K562 (cell line): ENCODE data around the gene HCAR3. TPM values are rescaled to one million over a fixed set of nuclear protein-coding genes. Genes with fewer than 3 reads are reported as not detected.

Source experiments
- HNRNPH1 ChIP-seq: fragments of 200-400 bp; formaldehyde crosslinking; optimal IDR thresholded peaks from 2 replicates; pipeline ENCODE3; 2017; ENCODE audit warnings: low read depth, mild to moderate bottlenecking, low read length, moderate library complexity
- polyA plus RNA-seq, 8 experiments: library from polyadenylated mRNA; depleted of rRNA in 4 of 8; stranded (reverse) in 5 of 8; unstranded in 3 of 8; fragments of >200 nt; fragmentation: Nextera tagmentation in 2 of 8; fragmentation: Illumina TruSeq in 1 of 8; extraction: Ambion mirVana in 2 of 8; extraction: Trizol in 1 of 8; gene quantifications; 2 replicates each; pipeline versions ENCODE4 v1.2.1 to v1.2.3, GENCODE V29; 2011 to 2014; ENCODE audit warnings: inconsistent platforms in 1 of 8, missing spikeins in 1 of 8
- total RNA-seq, 7 experiments: library from RNA; depleted of rRNA in 6 of 7; stranded (reverse); fragments of >200 nt in 6 of 7; fragmentation: Illumina TruSeq in 2 of 7; extraction: Trizol in 2 of 7; gene quantifications; 2 replicates each; pipeline versions ENCODE4 v1.2.1 to v1.2.3, GENCODE V29; 2011 to 2021; ENCODE audit warnings: low replicate concordance in 1 of 7
- TF ChIP-seq, protein P1 (sequence below): fragments of 250-450 bp; sonication (Bioruptor Pico); IDR thresholded peaks from 2 replicates; pipeline ENCODE4 v1.5.0; 2021; ENCODE audit warnings: mild to moderate bottlenecking, moderate library complexity
- TF ChIP-seq, protein P2 (sequence below): fragments of 150-350 bp; IDR thresholded peaks from 2 replicates; pipeline ENCODE4 v1.6.1; 2014; ENCODE audit warnings: low read depth, mild to moderate bottlenecking, low read length, borderline replicate concordance
- TF ChIP-seq, protein P3 (sequence below): fragments of 450-650 bp; IDR thresholded peaks from 2 replicates; pipeline ENCODE4 v1.6.1; 2018; ENCODE audit not compliant: partially characterized antibody

Gene HCAR3
- total and polyA plus RNA-seq, 9 of the 15 experiments (the other 6 are each of a cell fraction or from before 2014, with no cell fraction given) = not detected

DNA sequence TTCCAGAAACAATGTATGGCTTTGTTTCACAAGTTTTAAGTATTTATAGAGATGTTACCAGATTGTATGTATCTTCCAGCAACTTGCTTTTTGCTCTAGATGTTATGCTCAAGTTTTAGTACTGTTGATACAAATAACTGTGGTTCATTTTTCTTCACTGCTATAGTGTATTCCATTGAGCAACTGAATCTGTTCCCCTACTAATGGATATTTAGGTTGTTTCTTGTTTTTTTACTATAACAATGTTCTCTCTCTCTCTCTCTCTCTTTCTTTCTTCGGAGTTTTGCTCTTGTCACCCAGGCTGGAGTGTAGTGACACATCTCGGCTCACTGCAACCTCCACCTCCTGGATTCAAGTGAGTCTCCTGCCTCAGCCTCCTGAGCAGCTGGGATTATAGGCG is 30.1 kb downstream of the HCAR3 start (continued):
- TF ChIP-seq, protein P1, sequence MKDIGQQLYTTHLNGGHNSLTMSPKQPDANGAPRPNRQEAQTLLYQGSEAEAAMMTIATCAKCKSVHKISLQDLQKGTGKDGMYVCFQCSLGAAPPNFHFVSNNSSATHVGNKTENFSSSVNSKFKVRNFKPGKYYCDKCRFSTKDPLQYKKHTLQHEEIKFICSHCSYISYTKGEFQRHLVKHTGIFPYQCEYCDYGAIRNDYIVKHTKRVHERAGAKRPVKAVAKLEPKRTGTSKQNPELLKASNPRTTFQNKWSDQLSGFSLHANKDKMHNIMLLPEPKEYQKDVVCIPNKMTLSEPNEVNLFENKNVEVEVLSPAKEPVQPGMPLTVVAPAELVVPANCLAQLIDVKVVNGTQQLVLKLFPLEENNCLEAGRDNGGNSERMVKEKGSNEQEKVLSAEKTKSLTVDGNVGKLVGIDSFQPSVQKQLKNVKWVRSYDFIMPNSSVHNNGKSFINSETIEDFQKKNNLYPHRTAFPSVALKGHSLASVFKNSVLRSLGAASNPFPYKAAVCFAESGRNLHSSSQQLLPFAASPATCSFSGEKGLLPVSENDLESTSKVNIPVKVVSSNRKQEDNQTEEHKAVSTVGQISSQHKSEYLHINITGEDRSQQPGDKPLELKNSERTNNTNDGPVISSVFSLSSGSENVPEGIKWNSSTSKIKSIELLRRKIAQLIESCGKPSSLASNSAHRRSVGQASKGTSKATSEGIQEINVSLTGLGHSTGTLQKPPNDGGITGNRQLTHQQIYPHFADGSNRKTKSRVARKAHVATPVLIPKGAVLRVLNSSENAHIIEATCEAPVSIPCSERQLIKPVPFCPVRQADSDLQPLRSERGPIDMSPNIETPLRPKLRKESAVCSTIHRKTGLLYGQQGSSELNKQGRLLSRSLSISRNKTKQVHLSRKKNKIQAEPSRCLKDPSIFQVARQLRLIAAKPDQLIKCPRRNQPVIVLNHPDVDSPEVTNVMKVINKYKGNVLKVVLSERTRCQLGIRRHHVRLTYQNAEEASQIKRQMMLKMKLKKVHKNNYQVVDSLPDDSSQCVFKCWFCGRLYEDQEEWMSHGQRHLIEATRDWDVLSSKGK (CRISPR knock-in tag) = no peak
- TF ChIP-seq, protein P2, sequence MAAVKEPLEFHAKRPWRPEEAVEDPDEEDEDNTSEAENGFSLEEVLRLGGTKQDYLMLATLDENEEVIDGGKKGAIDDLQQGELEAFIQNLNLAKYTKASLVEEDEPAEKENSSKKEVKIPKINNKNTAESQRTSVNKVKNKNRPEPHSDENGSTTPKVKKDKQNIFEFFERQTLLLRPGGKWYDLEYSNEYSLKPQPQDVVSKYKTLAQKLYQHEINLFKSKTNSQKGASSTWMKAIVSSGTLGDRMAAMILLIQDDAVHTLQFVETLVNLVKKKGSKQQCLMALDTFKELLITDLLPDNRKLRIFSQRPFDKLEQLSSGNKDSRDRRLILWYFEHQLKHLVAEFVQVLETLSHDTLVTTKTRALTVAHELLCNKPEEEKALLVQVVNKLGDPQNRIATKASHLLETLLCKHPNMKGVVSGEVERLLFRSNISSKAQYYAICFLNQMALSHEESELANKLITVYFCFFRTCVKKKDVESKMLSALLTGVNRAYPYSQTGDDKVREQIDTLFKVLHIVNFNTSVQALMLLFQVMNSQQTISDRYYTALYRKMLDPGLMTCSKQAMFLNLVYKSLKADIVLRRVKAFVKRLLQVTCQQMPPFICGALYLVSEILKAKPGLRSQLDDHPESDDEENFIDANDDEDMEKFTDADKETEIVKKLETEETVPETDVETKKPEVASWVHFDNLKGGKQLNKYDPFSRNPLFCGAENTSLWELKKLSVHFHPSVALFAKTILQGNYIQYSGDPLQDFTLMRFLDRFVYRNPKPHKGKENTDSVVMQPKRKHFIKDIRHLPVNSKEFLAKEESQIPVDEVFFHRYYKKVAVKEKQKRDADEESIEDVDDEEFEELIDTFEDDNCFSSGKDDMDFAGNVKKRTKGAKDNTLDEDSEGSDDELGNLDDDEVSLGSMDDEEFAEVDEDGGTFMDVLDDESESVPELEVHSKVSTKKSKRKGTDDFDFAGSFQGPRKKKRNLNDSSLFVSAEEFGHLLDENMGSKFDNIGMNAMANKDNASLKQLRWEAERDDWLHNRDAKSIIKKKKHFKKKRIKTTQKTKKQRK = no peak
- TF ChIP-seq HNRNPH1 = no peak
- TF ChIP-seq, protein P3, sequence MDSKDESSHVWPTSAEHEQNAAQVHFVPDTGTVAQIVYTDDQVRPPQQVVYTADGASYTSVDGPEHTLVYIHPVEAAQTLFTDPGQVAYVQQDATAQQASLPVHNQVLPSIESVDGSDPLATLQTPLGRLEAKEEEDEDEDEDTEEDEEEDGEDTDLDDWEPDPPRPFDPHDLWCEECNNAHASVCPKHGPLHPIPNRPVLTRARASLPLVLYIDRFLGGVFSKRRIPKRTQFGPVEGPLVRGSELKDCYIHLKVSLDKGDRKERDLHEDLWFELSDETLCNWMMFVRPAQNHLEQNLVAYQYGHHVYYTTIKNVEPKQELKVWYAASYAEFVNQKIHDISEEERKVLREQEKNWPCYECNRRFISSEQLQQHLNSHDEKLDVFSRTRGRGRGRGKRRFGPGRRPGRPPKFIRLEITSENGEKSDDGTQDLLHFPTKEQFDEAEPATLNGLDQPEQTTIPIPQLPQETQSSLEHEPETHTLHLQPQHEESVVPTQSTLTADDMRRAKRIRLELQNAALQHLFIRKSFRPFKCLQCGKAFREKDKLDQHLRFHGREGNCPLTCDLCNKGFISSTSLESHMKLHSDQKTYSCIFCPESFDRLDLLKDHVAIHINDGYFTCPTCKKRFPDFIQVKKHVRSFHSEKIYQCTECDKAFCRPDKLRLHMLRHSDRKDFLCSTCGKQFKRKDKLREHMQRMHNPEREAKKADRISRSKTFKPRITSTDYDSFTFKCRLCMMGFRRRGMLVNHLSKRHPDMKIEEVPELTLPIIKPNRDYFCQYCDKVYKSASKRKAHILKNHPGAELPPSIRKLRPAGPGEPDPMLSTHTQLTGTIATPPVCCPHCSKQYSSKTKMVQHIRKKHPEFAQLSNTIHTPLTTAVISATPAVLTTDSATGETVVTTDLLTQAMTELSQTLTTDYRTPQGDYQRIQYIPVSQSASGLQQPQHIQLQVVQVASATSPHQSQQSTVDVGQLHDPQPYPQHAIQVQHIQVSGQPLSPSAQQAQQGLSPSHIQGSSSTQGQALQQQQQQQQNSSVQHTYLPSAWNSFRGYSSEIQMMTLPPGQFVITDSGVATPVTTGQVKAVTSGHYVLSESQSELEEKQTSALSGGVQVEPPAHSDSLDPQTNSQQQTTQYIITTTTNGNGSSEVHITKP = no peak
